ENCODE results near the gene ABRACL.
"Not testable (repeated sequence)": the region's sequence is repeated elsewhere in the genome, so short reads cannot be mapped to it uniquely, and the experiment has no call there.

Gene ABRACL

DNA sequence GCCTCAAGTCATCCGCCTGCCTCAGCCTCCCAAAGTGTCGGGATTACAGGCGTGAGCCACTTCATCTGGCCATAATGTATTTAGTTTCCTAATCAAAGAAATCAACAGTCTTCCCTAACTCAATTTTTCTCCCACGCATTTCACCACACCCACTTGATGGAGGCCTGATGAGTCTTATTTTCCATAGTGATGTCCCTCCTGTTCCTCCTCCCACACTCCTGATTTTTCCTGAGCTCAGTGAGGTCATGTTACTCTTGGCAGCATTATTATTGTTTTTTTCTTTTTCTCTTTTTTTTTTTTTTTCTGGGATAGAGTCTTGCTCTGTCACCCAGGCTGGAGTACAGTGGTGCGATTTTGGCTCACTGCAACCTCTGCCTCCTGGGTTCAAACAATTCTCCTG, 8.9 kb downstream of the ABRACL start:
- DNase-seq (ENCODE audit: extremely low read depth, low read depth): peak; percentile 27
- TF ChIP-seq, protein P1, sequence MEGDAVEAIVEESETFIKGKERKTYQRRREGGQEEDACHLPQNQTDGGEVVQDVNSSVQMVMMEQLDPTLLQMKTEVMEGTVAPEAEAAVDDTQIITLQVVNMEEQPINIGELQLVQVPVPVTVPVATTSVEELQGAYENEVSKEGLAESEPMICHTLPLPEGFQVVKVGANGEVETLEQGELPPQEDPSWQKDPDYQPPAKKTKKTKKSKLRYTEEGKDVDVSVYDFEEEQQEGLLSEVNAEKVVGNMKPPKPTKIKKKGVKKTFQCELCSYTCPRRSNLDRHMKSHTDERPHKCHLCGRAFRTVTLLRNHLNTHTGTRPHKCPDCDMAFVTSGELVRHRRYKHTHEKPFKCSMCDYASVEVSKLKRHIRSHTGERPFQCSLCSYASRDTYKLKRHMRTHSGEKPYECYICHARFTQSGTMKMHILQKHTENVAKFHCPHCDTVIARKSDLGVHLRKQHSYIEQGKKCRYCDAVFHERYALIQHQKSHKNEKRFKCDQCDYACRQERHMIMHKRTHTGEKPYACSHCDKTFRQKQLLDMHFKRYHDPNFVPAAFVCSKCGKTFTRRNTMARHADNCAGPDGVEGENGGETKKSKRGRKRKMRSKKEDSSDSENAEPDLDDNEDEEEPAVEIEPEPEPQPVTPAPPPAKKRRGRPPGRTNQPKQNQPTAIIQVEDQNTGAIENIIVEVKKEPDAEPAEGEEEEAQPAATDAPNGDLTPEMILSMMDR (IDR thresholded peaks at IDR 0.05; ENCODE audit: low read depth, low read length, missing control alignments): no peak
- H3K4me3 ChIP-seq (replicated peaks; ENCODE audit: low read depth, low read length): no peak overlapping the region

DNA sequence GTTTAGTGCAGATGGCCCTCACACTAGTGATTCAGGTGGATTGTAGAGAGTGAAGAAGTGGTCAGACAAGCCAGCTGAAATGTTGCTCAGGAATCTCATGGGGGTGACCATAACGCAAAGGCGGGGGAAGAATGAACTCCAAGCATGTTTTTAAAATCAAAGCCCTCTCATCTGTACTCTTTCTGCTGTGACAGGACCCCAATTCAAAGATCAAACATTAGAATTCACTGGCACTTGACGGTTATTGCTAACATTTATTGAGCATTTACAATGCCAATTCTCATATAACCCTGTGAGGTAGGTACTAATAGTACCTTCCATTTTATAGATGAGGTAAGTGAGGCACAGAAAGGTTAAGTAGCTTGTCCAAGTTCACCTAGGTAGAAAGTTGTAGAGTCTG, 15.7 kb downstream of the ABRACL start:
- TF ChIP-seq, protein P1 (IDR thresholded peaks at IDR 0.05; ENCODE audit: low read depth, low read length, missing control alignments): no peak
- no peak for DNase-seq (ENCODE audit: extremely low read depth, low read depth)
- no peak overlapping the region for H3K4me3 ChIP-seq (replicated peaks; ENCODE audit: low read depth, low read length)

DNA sequence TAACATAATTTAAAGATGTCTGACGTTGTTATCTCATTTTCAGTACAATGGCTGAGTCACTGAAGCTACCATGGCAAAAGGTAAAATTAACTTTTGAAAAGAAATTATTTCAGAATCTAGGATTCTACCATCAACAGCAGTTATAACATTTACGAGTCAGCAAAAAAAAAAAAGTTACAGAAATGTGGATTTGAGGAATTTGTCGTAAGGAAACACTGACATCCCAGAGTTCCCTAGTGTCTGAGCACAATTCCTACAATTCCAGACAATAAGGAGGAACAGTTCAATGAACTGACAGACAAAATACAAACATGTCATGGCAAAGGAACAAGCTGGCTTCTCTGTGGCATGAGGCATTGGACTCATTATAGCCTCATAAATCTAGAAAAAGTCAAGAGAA, 19.1 kb downstream of the ABRACL start:
- no peak for DNase-seq (ENCODE audit: extremely low read depth, low read depth)
- no peak overlapping the region for H3K4me3 ChIP-seq (replicated peaks; ENCODE audit: low read depth, low read length)
- TF ChIP-seq, protein P1 (IDR thresholded peaks at IDR 0.05; ENCODE audit: low read depth, low read length, missing control alignments): no peak

DNA sequence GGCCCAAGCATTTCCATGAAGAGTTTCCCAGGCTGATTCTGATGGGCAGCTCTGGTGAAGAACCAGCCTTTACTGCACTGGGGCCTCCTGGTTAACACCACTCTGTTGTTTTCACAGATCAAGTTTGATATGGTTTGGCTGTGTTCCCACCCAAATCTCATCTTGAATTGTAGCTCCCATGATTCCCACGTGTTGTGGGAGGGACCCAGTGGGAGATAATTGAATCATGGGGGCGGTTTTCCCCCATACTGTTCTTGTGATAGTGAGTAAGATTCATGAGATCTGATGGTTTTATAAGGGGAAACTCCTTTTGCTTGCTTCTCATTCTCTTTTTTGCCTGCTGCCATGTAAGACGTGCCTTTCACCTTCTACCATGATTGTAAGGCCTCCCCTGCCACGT, 20.4 kb downstream of the ABRACL start:
- not testable (repeated sequence) for H3K4me3 ChIP-seq (replicated peaks; ENCODE audit: low read depth, low read length)

DNA sequence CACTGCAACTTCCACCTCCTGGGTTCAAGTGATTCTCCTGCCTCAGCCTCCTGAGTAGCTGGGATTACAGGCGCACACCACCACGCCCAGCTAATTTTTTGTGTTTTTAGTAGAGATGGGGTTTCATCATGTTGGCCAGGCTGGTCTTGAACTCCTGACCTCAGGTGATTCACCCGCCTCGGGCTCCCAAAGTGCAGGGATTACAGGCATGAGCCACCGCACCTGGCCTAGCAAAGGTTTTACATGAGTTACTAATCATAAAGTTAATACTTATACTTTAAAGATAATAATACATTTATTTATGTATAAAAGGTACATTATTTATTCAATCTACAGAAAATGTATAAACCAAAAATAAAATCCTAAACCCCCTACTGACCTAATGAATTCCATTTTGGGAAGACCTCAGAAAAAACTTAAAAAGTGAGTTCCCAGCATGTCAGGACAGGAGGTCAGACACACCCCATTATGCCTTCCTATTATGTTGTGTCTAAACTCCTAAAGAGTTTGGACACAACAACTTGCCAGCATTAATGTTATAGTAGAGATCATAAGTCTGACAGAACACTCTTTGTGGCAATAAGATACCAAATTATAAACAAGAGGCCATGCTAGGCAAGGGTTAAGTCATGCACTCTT, 21.7 kb downstream of the ABRACL start:
- H3K4me3 ChIP-seq (replicated peaks; ENCODE audit: low read depth, low read length); DNase-seq (ENCODE audit: extremely low read depth, low read depth): not testable (repeated sequence)

More for the DNA sequence above, 20.4 kb downstream of the ABRACL start:
- DNase-seq (ENCODE audit: extremely low read depth, low read depth): not testable (repeated sequence)

DNA sequence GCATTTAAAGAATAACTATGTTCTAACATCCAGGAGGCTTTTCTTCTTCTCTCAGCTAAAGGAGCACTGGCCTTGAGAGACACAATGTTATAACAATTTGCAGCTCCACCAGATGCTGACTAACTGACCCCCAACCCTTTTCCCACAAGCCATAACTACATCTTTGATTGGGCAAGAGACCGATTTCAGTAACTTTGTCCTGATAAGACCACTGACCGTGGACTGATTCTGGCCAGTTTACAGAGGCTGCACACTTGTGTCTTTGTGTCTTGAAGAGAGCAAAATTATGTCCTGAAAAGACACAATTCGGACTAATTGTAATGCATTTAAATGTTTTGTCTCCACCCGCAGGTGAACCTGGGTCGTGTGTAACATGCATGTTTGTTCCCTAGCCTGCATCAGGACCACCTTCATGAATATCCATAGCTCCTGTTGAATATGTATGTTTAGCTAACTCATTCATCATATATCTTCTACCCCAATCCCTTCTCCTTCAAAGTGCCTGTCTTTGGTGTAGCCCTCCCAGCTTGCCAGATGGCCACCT, 22.3 kb downstream of the ABRACL start:
- no peak overlapping the region for H3K4me3 ChIP-seq (replicated peaks; ENCODE audit: low read depth, low read length)
- DNase-seq (ENCODE audit: extremely low read depth, low read depth): no peak
- TF ChIP-seq, protein P1 (IDR thresholded peaks at IDR 0.05; ENCODE audit: low read depth, low read length, missing control alignments): no peak

DNA sequence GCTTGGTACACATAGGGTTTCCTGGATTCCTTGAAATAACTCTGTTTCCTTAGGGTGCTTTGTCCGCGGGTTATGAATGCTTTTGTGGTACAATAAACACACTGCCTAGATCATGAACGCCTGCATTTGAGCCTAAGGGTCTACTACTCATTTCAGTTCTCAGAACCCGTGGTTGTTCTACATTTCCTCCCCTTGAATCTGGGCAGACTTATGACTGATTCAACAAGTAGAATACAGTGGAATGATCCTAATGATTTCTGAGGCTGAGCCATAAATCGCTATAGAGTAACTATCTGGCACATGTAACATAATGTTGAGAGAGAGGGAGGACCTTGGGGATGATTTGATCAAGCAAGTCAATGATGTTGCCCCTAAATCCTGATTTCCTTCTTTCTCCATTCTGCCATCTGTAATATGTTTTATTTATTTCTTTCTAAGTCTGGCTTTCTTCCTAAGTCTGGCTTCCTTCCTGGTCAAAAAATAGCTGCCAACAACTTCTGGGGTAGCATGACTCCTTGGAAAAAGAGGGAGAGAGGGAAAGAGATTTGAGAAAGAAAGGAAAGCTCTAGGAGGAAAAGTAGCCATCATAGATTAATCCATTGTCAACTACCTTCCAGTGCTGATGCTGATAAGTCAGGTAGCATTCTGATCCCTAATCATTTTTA, 23.0 kb downstream of the ABRACL start:
- H3K4me3 ChIP-seq (replicated peaks; ENCODE audit: low read depth, low read length): no peak overlapping the region
- TF ChIP-seq, protein P1 (IDR thresholded peaks at IDR 0.05; ENCODE audit: low read depth, low read length, missing control alignments): no peak
- DNase-seq (ENCODE audit: extremely low read depth, low read depth): no peak
